Right renal cortex interstitium (tissue), 3 donors: ENCODE data around the gene SLC10A7. TPM values are rescaled to one million over a fixed set of nuclear protein-coding genes. Genes with fewer than 3 reads are reported as not detected.

ENCODE experiments used
- DNase-seq, 3 donors: peaks; one replicate each; pipeline ENCODE4 v3.0.0-alpha.2; 2013; ENCODE audit warnings: low read depth in 3 of 3, low spot score in 2 of 3
- polyA plus RNA-seq, 3 donors: library from polyadenylated mRNA; unstranded; fragments of 120-200 nt; gene quantifications; one replicate each; pipeline ENCODE4 v1.2.1, GENCODE V29; 2013; ENCODE audit not compliant: insufficient read length in 3 of 3

SLC10A7 gene
- polyA plus RNA-seq, 3 donors = 13.2 to 19.1 (median 14.3) TPM

- no peak for DNase-seq
Measured at GRCh38 chr4:146318894-146319293, 202.8 kb downstream of the SLC10A7 start.

- DNase-seq = no peak
Measured at GRCh38 chr4:146317783-146318182, 204.0 kb downstream of the SLC10A7 start.

GRCh38 chr4:146315184-146315583 lies 206.6 kb downstream of the SLC10A7 start:
- DNase-seq = no peak

GRCh38 chr4:146311238-146311970 lies 210.3 kb downstream of the SLC10A7 start:
- no peak for DNase-seq

GRCh38 chr4:146310319-146311021 lies 211.3 kb downstream of the SLC10A7 start:
- no peak for DNase-seq

- no peak for DNase-seq
Measured at GRCh38 chr4:146308951-146309350, 212.8 kb downstream of the SLC10A7 start.

GRCh38 chr4:146302822-146303221 lies 218.9 kb downstream of the SLC10A7 start:
- no peak for DNase-seq

GRCh38 chr4:146299607-146300006 lies 222.1 kb downstream of the SLC10A7 start:
- DNase-seq = no peak

- DNase-seq = no peak
Measured at GRCh38 chr4:146294776-146295175, 227.0 kb downstream of the SLC10A7 start.

- DNase-seq = no peak
Measured at GRCh38 chr4:146292508-146292907, 229.2 kb downstream of the SLC10A7 start.

GRCh38 chr4:146291313-146291712 lies 230.4 kb downstream of the SLC10A7 start:
- no peak for DNase-seq

- DNase-seq = no peak
Measured at GRCh38 chr4:146288193-146288592, 233.5 kb downstream of the SLC10A7 start.

- DNase-seq = no peak
Measured at GRCh38 chr4:146285037-146285436, 236.7 kb downstream of the SLC10A7 start.

GRCh38 chr4:146283758-146284651 lies 237.7 kb downstream of the SLC10A7 start:
- DNase-seq = no peak

- DNase-seq = no peak
Measured at GRCh38 chr4:146282657-146283056, 239.1 kb downstream of the SLC10A7 start.

GRCh38 chr4:146278986-146279385 lies 242.8 kb downstream of the SLC10A7 start:
- DNase-seq = no peak

- no peak for DNase-seq
Measured at GRCh38 chr4:146275370-146275769, 246.4 kb downstream of the SLC10A7 start.

- no peak for DNase-seq
Measured at GRCh38 chr4:146274774-146275173, 247.0 kb downstream of the SLC10A7 start.

- no peak for DNase-seq
Measured at GRCh38 chr4:146273204-146273901, 248.4 kb downstream of the SLC10A7 start.

GRCh38 chr4:146271466-146271865 lies 250.3 kb downstream of the SLC10A7 start:
- no peak for DNase-seq

GRCh38 chr4:146269228-146269653 lies 252.5 kb downstream of the SLC10A7 start:
- no peak for DNase-seq
